GM15510 (cell line): ENCODE results near the gene PDE3A.

ENCODE experiments used
- POLR2A ChIP-seq: IDR thresholded peaks from 3 replicates; pipeline ENCODE4 v1.6.1; 2011; ENCODE audit warnings: borderline replicate concordance; ENCODE audit not compliant: insufficient read length; ENCODE audit errors: extremely low read depth

PDE3A gene

GRCh38 chr12:20657496-20657895 lies 289.2 kb downstream of the PDE3A start:
- no peak for TF ChIP-seq POLR2A

DNA sequence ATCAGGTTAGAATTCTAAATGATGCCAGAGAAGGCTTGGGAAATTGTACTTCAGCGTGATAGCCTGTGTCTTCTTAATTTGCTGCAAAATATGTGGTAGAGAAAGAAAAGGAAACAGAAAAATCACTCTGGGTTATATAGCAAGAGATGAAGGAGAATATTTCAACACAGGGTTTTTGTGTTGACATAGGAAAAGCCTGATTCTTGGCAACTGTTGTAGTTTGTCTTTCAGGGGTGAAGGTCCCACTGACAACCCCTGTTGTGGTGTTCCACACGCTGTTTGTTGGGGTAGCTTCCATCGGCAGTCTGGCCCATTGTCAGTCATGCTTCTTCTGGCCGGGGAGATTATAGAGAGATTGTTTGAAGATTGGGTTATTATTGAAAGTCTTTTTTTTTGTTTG lies 313.0 kb downstream of the PDE3A start:
- TF ChIP-seq POLR2A, result no peak

DNA sequence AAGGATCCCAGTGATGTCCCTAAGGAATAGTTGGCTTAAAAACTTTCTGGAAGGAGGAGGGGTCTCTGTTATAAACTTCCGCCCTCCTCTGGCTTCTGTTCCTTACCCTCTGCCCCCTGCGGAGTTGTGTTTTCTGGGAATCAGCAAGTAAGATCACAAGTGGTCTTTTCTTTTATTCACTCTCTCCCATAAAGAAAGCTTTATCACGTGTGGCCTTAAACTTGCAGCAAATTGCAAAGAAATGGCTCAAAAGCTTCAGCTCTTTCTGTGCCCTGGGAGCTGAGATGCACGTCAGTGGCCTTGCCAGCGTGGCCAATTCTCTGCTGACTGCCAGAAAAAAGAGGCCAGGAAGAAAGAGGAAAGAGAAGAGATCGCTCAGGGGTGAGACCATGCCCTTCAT lies 326.9 kb downstream of the PDE3A start, which contains the start of gene SLCO1C1:
Gene SLCO1C1, plus strand, starts transcription at position 101 of the 400 bp plus-strand sequence. CDS start 4,245 bp downstream, outside the sequence.
- no peak for TF ChIP-seq POLR2A

GRCh38 chr12:20696181-20696905 lies 328.0 kb downstream of the PDE3A start:
- no peak for TF ChIP-seq POLR2A

- TF ChIP-seq POLR2A, result no peak
These were observed 332.8 kb downstream of the PDE3A start for GRCh38 chr12:20701106-20701505.

GRCh38 chr12:20704860-20705259 lies 336.5 kb downstream of the PDE3A start:
- no peak for TF ChIP-seq POLR2A

DNA sequence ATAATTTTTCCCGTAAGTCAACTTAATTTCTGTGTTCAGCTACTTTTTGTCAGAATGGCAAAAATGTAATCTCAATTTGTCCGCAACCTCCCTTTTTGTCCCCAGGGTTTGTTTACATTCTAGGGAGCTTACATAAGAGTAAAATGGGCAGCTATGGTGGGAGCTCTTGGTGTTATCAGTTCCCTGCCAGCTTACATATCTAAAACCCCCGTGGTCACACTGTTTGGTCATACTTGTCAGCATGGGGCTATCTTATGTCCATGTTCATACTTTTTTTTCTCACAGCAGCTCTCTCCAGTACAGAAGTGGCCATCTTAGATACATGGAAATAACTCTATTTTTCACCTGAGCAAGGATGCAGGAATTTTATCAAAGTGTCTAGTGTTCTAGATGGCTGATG lies 343.5 kb downstream of the PDE3A start:
- TF ChIP-seq POLR2A, result no peak

DNA sequence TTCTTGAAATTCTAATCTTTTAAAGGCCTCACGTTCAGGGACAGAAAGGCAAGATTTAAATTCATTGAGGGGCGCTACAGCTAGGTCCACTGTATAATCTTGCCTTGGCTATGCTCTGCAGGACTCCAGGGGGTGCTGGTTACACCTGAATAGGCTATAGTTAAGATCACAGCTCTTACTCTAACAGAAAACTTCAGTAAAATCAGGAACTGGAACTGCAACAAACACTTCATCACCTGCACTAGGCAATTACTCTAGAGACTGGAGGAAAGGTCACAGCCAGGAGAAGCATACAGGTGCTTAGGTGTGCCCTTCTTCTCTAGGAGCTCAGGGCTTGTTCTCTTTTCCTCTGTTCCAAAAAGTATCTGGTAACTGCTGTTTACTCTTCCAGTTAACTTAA lies 347.7 kb downstream of the PDE3A start:
- TF ChIP-seq POLR2A, result no peak

GRCh38 chr12:20716985-20717384 lies 348.6 kb downstream of the PDE3A start:
- no peak for TF ChIP-seq POLR2A

DNA sequence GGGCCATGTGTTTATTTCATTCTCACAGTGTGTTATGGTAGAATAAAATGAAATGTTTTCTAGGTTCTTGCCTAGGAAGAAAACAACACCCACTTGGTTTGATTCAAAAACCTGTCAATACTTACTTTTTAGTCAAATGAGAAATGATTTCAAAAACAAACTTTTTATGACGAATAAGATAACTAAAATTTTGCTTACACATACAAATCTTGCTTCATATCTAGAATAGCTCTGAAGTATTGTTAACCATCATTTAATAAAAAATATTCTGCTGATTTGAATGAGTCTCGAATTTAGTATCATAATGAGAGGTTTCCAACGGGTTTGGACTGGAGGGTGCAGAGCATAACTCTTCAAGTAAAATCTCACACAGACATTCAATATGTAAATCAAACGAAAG lies 350.0 kb downstream of the PDE3A start:
- TF ChIP-seq POLR2A, result no peak

- no peak for TF ChIP-seq POLR2A
These were observed 353.8 kb downstream of the PDE3A start for GRCh38 chr12:20722142-20722541.

GRCh38 chr12:20731274-20731673 lies 362.9 kb downstream of the PDE3A start:
- TF ChIP-seq POLR2A, result no peak
